DOHH2 (cell line): ENCODE data around the gene TMUB2.

Source experiments
- H3F3A ChIP-seq: fragments of 200-600 bp; sonication (generic), shearing (Covaris generic); 2 replicates; pipeline ENCODE4 v1.6.0; 2016; ENCODE audit warnings: antibody characterized with exemption, mild to moderate bottlenecking; ENCODE audit not compliant: control insufficient read depth, insufficient read depth
- H3K27ac ChIP-seq: fragments of 200-600 bp; sonication (generic); 2 replicates; pipeline ENCODE4 v1.5.1; 2014; ENCODE audit warnings: low read depth, mild to moderate bottlenecking, low read length, moderate library complexity
- H3K27me3 ChIP-seq: fragments of 200-600 bp; sonication (generic); 2 replicates; pipeline ENCODE4 v1.6.1; 2014; ENCODE audit warnings: mild to moderate bottlenecking, low read length, mixed read lengths; ENCODE audit not compliant: control insufficient read depth
- H3K36me3 ChIP-seq: fragments of 200-600 bp; sonication (generic); 2 replicates; pipeline ENCODE4 v1.6.1; 2014; ENCODE audit warnings: mild to moderate bottlenecking, low read length, moderate library complexity, mixed read lengths; ENCODE audit not compliant: control insufficient read depth
- H3K4me1 ChIP-seq: fragments of 200-600 bp; sonication (generic); 2 replicates; pipeline ENCODE4 v1.6.1; 2014; ENCODE audit warnings: mild to moderate bottlenecking, low read length, mixed read lengths; ENCODE audit not compliant: control insufficient read depth
- H3K4me2 ChIP-seq: fragments of 200-600 bp; sonication (generic); 2 replicates; pipeline ENCODE4 v1.6.0; 2014; ENCODE audit warnings: mild to moderate bottlenecking, low read length, moderate library complexity
- H3K4me3 ChIP-seq: fragments of 200-600 bp; sonication (generic); 2 replicates; pipeline ENCODE4 v1.5.1; 2014; ENCODE audit warnings: mild to moderate bottlenecking, low read length, mixed read lengths
- H3K79me2 ChIP-seq: fragments of 200-600 bp; sonication (generic); 2 replicates; pipeline ENCODE4 v1.6.1; 2014; ENCODE audit warnings: mild to moderate bottlenecking, low read length, mixed read lengths; ENCODE audit not compliant: control insufficient read depth
- H3K9me2 ChIP-seq: fragments of 200-600 bp; sonication (generic); replicated peaks from 2 replicates; pipeline ENCODE4 v1.6.1; 2014; ENCODE audit warnings: mild to moderate bottlenecking, low read length, mixed read lengths; ENCODE audit not compliant: control insufficient read depth
- H3K9me3 ChIP-seq: fragments of 200-600 bp; sonication (generic); 2 replicates; pipeline ENCODE4 v1.6.1; 2014; ENCODE audit warnings: antibody characterized with exemption, low read length, mixed read lengths; ENCODE audit not compliant: control insufficient read depth, insufficient read depth
- H4K20me1 ChIP-seq: fragments of 200-600 bp; sonication (generic); 2 replicates; pipeline ENCODE4 v1.6.0; 2014; ENCODE audit warnings: low read depth, mild to moderate bottlenecking, antibody characterized with exemption, low read length, moderate library complexity; ENCODE audit not compliant: control insufficient read depth, insufficient read depth
- EZH2phosphoT487 ChIP-seq: fragments of 200-600 bp; sonication (generic); IDR thresholded peaks from 2 replicates; pipeline ENCODE4 v1.6.1; 2017; ENCODE audit warnings: borderline replicate concordance, mild to moderate bottlenecking, antibody characterized with exemption, low read length, moderate library complexity, mixed read lengths
- TF ChIP-seq, protein P1 (sequence below): fragments of 200-600 bp; sonication (generic); IDR thresholded peaks from one replicate; pipeline ENCODE4 v1.5.1; 2014; ENCODE audit warnings: antibody characterized with exemption, mild to moderate bottlenecking, low read depth, low read length; ENCODE audit not compliant: poor library complexity, severe bottlenecking

The TMUB2 gene

GRCh38 chr17:44221862-44222111 lies 35.0 kb downstream of the TMUB2 start:
- Histone ChIP-seq H3K4me2 (peak overlapping the region; percentile 88), H3K36me3 (peaks cover 21% of the 10 kb centered on the region), H3K4me1 (peaks cover 18% of the 10 kb centered on the region), H3K9me2 (no peaks in the 10 kb centered on the region), H3K9me3 (no peaks in the 10 kb centered on the region), H4K20me1 (no peaks in the 10 kb centered on the region), H3F3A (peaks cover 14% of the 10 kb centered on the region), H3K27me3 (no peaks in the 10 kb centered on the region), H3K27ac (peak overlapping the region; percentile 82), H3K4me3 (peak overlapping the region; percentile 78), H3K79me2 (peaks cover 41% of the 10 kb centered on the region)
- TF ChIP-seq EZH2phosphoT487: no peak
- TF ChIP-seq, protein P1, sequence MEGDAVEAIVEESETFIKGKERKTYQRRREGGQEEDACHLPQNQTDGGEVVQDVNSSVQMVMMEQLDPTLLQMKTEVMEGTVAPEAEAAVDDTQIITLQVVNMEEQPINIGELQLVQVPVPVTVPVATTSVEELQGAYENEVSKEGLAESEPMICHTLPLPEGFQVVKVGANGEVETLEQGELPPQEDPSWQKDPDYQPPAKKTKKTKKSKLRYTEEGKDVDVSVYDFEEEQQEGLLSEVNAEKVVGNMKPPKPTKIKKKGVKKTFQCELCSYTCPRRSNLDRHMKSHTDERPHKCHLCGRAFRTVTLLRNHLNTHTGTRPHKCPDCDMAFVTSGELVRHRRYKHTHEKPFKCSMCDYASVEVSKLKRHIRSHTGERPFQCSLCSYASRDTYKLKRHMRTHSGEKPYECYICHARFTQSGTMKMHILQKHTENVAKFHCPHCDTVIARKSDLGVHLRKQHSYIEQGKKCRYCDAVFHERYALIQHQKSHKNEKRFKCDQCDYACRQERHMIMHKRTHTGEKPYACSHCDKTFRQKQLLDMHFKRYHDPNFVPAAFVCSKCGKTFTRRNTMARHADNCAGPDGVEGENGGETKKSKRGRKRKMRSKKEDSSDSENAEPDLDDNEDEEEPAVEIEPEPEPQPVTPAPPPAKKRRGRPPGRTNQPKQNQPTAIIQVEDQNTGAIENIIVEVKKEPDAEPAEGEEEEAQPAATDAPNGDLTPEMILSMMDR: no peak

DNA sequence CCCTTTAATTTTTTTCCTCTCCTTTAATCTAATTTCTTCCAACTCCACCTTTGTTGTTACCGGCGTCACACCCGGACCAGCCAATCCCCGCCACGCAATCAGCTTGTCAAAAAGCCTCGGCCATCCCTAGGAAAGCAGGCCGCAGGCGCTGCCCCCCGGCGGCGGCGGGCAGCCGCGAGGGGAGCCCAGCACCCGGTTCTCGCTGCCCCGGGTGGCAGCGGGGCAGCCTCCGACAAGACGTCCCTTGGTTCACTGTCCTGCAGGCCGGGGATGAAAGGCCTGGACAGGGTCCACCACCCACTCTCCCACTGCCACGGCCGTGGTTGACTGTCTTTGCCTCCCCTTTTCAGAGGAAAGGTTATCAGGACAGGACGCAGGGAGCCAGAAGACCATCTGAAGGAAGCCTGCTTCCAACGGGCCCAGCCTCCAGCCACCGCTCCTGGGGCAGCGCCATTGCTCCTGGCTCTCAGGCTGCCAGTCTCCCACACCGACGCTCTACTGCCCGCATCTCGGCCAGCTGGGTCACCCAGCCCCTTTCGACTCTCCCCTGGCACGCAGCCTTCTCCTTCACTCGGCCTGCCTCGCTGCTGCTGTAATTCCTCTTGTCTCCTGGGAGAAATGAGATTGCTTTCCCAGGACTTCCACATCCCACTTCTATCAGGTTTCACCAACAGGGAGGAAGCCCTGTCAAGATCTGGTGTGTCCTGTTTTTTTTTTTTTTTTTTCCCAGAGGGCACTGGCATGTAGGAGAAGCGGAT lies 35.5 kb downstream of the TMUB2 start:
- Histone ChIP-seq H3K79me2 (peaks cover 36% of the 10 kb centered on the region), H3K27ac (peak overlapping the region; percentile 82), H3K9me2 (no peaks in the 10 kb centered on the region), H3K36me3 (peaks cover 16% of the 10 kb centered on the region), H3K4me2 (peak overlapping the region; percentile 88), H3K27me3 (no peaks in the 10 kb centered on the region), H3K9me3 (no peaks in the 10 kb centered on the region), H3K4me3 (peak overlapping the region; percentile 78), H3F3A (peaks cover 9% of the 10 kb centered on the region), H3K4me1 (peaks cover 13% of the 10 kb centered on the region), H4K20me1 (no peaks in the 10 kb centered on the region)
- no peak for TF ChIP-seq EZH2phosphoT487
- TF ChIP-seq, protein P1: no peak

GRCh38 chr17:44223541-44224071 lies 36.8 kb downstream of the TMUB2 start:
- Histone ChIP-seq H3K79me2 (peaks cover 26% of the 10 kb centered on the region), H3K27ac (no peak overlapping the region), H3K4me2 (no peak overlapping the region), H3K4me1 (peaks cover 21% of the 10 kb centered on the region), H3K9me2 (no peaks in the 10 kb centered on the region), H3K9me3 (no peaks in the 10 kb centered on the region), H4K20me1 (no peaks in the 10 kb centered on the region), H3F3A (peaks cover 7% of the 10 kb centered on the region), H3K36me3 (peaks cover 6% of the 10 kb centered on the region), H3K4me3 (no peak overlapping the region), H3K27me3 (no peaks in the 10 kb centered on the region)
- no peak for TF ChIP-seq EZH2phosphoT487
- TF ChIP-seq, protein P1: no peak
